H1 (cell line): Measurements from ENCODE around the gene ADAMTS14. TPM values are rescaled to one million over a fixed set of nuclear protein-coding genes. Genes with fewer than 3 reads are reported as not detected.

Experiments used
- CTCF ChIA-PET: fragments of 300-600 bp; sonication (Branson Sonifier 250); formaldehyde crosslinking; loops from one replicate; lab custom pipeline; 2021; ENCODE audit not compliant: partially characterized antibody; lab: Charles Lee
- POLR2A ChIA-PET: fragments of 300-600 bp; sonication (Branson Sonifier 250); formaldehyde crosslinking; loops from one replicate; lab custom pipeline; 2021; ENCODE audit warnings: inconsistent platforms; ENCODE audit not compliant: partially characterized antibody; lab: Charles Lee
- DNase-seq, 2 experiments: peaks; one replicate each; pipeline versions ENCODE4 v3.0.0 to v3.0.0-alpha.2; 2010 to 2022; ENCODE audit warnings: low spot score in 2 of 2, low read depth in 1 of 2, mixed read lengths in 1 of 2
- FAIRE-seq: peaks from 2 replicates; lab custom pipeline; 2011; peaks lifted over from hg19 to GRCh38; lab: Jason Lieb, UNC
- H2AFZ ChIP-seq: 2 replicates; pipeline ENCODE4 v1.8.1; 2012; ENCODE audit warnings: low read length, inconsistent platforms
- H2AK5ac ChIP-seq: 2 replicates; pipeline ENCODE4 v1.6.1; 2013; ENCODE audit warnings: low read depth, low read length
- H2BK120ac ChIP-seq: replicated peaks from 2 replicates; pipeline ENCODE3; 2013; ENCODE audit warnings: low read depth, low read length, inconsistent platforms
- H2BK12ac ChIP-seq: 2 replicates; pipeline ENCODE4 v1.6.1; 2013; ENCODE audit warnings: low read depth, low read length
- H2BK15ac ChIP-seq: 2 replicates; pipeline ENCODE4 v1.6.1; 2013; ENCODE audit warnings: low read length
- H2BK20ac ChIP-seq: 2 replicates; pipeline ENCODE4 v1.6.1; 2013; ENCODE audit warnings: low read length
- H2BK5ac ChIP-seq: 2 replicates; pipeline ENCODE4 v1.6.1; 2013; ENCODE audit warnings: low read depth, low read length
- H3K14ac ChIP-seq: 2 replicates; pipeline ENCODE4 v1.6.1; 2013; ENCODE audit warnings: inconsistent platforms; ENCODE audit not compliant: insufficient read length
- H3K18ac ChIP-seq: 2 replicates; pipeline ENCODE4 v1.6.1; 2013; ENCODE audit warnings: low read length; ENCODE audit errors: extremely low read depth
- H3K23ac ChIP-seq: 2 replicates; pipeline ENCODE4 v1.6.1; 2013; ENCODE audit warnings: inconsistent platforms; ENCODE audit not compliant: insufficient read length
- H3K23me2 ChIP-seq: 2 replicates; pipeline ENCODE4 v1.6.1; 2013; ENCODE audit warnings: low read depth, low read length
- H3K27ac ChIP-seq: 2 replicates; pipeline ENCODE4 v1.6.1; 2011; ENCODE audit warnings: low read depth, low read length, inconsistent platforms
- H3K27me3 ChIP-seq, 4 experiments: replicated peaks in 1 of 4; 1 replicate in 1 of 4; 2 replicates in 3 of 4; pipeline versions ENCODE4 v1.6.1 to v1.8.1; 2011 to 2013; ENCODE audit warnings: low read length in 3 of 4, mild to moderate bottlenecking in 3 of 4, inconsistent platforms in 2 of 4, mixed read lengths in 2 of 4, moderate library complexity in 1 of 4; ENCODE audit not compliant: control insufficient read depth in 3 of 4, insufficient read depth in 3 of 4; ENCODE audit errors: extremely low read depth in 1 of 4
- H3K36me3 ChIP-seq, 4 experiments: 2 replicates each; pipeline versions ENCODE4 v1.6.1 to v1.8.1; 2011 to 2013; ENCODE audit warnings: mild to moderate bottlenecking in 4 of 4, low read length in 3 of 4, moderate library complexity in 2 of 4, control low read depth in 1 of 4, inconsistent platforms in 1 of 4; ENCODE audit not compliant: insufficient read depth in 4 of 4, control insufficient read depth in 2 of 4
- H3K4ac ChIP-seq: replicated peaks from 2 replicates; pipeline ENCODE3; 2013; ENCODE audit warnings: low read length, low read depth, mixed read lengths, inconsistent platforms; ENCODE audit not compliant: insufficient read length
- H3K4me1 ChIP-seq, 4 experiments: replicated peaks in 1 of 4; 1 replicate in 1 of 4; 2 replicates in 3 of 4; pipeline versions ENCODE4 v1.6.1 to v1.8.1; 2011 to 2013; ENCODE audit warnings: low read length in 3 of 4, inconsistent platforms in 2 of 4, mixed read lengths in 1 of 4; ENCODE audit not compliant: insufficient read depth in 4 of 4, control insufficient read depth in 3 of 4
- H3K4me2 ChIP-seq, 2 experiments: 2 replicates each; pipeline versions ENCODE4 v1.6.1 to v1.8.1; 2011 to 2013; ENCODE audit warnings: low read depth in 2 of 2, low read length in 2 of 2, control low read depth in 1 of 2, inconsistent platforms in 1 of 2, mild to moderate bottlenecking in 1 of 2; ENCODE audit not compliant: insufficient read depth in 1 of 2
- H3K4me3 ChIP-seq, 4 experiments: fragments of 200-600, 300-600 bp in 1 of 4; sonication (generic), shearing (Covaris generic), sonication (Bioruptor Twin) in 1 of 4; 2 replicates each; pipeline versions ENCODE4 v1.5.1 to v1.8.1; 2011 to 2016; ENCODE audit warnings: low read length in 4 of 4, low read depth in 3 of 4, control low read depth in 2 of 4, inconsistent platforms in 2 of 4, mild to moderate bottlenecking in 2 of 4, mixed read lengths in 1 of 4, moderate library complexity in 1 of 4; ENCODE audit not compliant: insufficient read depth in 2 of 4; ENCODE audit errors: extremely low read depth in 1 of 4
- H3K56ac ChIP-seq: replicated peaks from 2 replicates; pipeline ENCODE3; 2013; ENCODE audit warnings: low read depth, mild to moderate bottlenecking, mixed read lengths, low read length, inconsistent platforms; ENCODE audit not compliant: insufficient read length
- H3K79me1 ChIP-seq: 2 replicates; pipeline ENCODE4 v1.6.1; 2013; ENCODE audit warnings: low read depth, low read length, control low read depth
- H3K79me2 ChIP-seq, 2 experiments: 2 replicates each; pipeline versions ENCODE4 v1.6.1 to v1.8.1; 2012 to 2013; ENCODE audit warnings: low read length in 2 of 2, mild to moderate bottlenecking in 2 of 2, inconsistent platforms in 1 of 2; ENCODE audit not compliant: insufficient read depth in 2 of 2, control insufficient read depth in 1 of 2
- H3K9ac ChIP-seq, 4 experiments: replicated peaks in 1 of 4; 1 replicate in 1 of 4; 2 replicates in 3 of 4; pipeline versions ENCODE4 v1.6.1 to v1.8.1; 2011 to 2013; ENCODE audit warnings: low read depth in 3 of 4, low read length in 3 of 4, control low read depth in 2 of 4, mild to moderate bottlenecking in 2 of 4, moderate library complexity in 2 of 4, inconsistent platforms in 1 of 4; ENCODE audit errors: extremely low read depth in 1 of 4
- H3K9me3 ChIP-seq, 2 experiments: 2 replicates each; pipeline versions ENCODE4 v1.6.1 to v1.8.1; 2012 to 2013; ENCODE audit warnings: mild to moderate bottlenecking in 2 of 2, moderate library complexity in 2 of 2, control low read depth in 1 of 2, inconsistent platforms in 1 of 2, low read depth in 1 of 2, low read length in 1 of 2, mixed read lengths in 1 of 2; ENCODE audit not compliant: insufficient read depth in 2 of 2
- H4K20me1 ChIP-seq, 2 experiments: replicated peaks in 1 of 2; 2 replicates each; pipeline versions ENCODE3 to v1.8.1; 2011 to 2013; ENCODE audit warnings: inconsistent platforms in 2 of 2, low read length in 2 of 2, mild to moderate bottlenecking in 1 of 2; ENCODE audit not compliant: insufficient read depth in 2 of 2, control insufficient read depth in 1 of 2
- H4K5ac ChIP-seq: 2 replicates; pipeline ENCODE4 v1.6.1; 2013; ENCODE audit warnings: low read length, low read depth, mixed read lengths, inconsistent platforms; ENCODE audit not compliant: insufficient read length
- H4K8ac ChIP-seq: 2 replicates; pipeline ENCODE4 v1.8.0; 2013; ENCODE audit warnings: mild to moderate bottlenecking, moderate library complexity, low read length, inconsistent platforms; ENCODE audit not compliant: insufficient read depth; ENCODE audit errors: extremely low read depth
- H4K91ac ChIP-seq: replicated peaks from 2 replicates; pipeline ENCODE3; 2013; ENCODE audit warnings: low read length, mixed read lengths, inconsistent platforms; ENCODE audit not compliant: insufficient read length
- CHD2 ChIP-seq: IDR thresholded peaks from 2 replicates; pipeline ENCODE4 v1.6.1; 2012; ENCODE audit warnings: low read length, improper control_type of control experiment
- POLR2A ChIP-seq, 2 experiments: IDR thresholded peaks; 1 replicate in 1 of 2; 2 replicates in 1 of 2; pipeline ENCODE4 v1.6.1; 2011; ENCODE audit warnings: low read depth in 2 of 2, low read length in 2 of 2, mild to moderate bottlenecking in 2 of 2; ENCODE audit errors: control extremely low read depth in 1 of 2
- WGBS, 2 experiments: shearing (Covaris generic) in 1 of 2; methylation state at CpG; one replicate each; pipeline versions ENCODE4 v1.1.6 to v1.1.7; 2013 to 2015; ENCODE audit warnings: low lambda C conversion rate in 2 of 2, mixed read lengths in 2 of 2, inconsistent platforms in 1 of 2, low coverage in 1 of 2, missing lambda C conversion rate in 1 of 2; ENCODE audit not compliant: insufficient replicate concordance in 2 of 2, insufficient coverage in 1 of 2, insufficient read length in 1 of 2; ENCODE audit errors: extremely low coverage in 1 of 2, missing lambda C conversion rate in 1 of 2; 5-methylcytosine and 5-hydroxymethylcytosine counted together
- polyA plus RNA-seq, 7 experiments: library from polyadenylated mRNA; depleted of rRNA in 3 of 7; stranded (reverse) in 5 of 7; unstranded in 2 of 7; fragments of >200 nt in 5 of 7; fragments of 200-250 nt in 2 of 7; gene quantifications; 1 replicate in 5 of 7; 2 replicates in 1 of 7; 4 replicates in 1 of 7; pipeline versions ENCODE4 v1.2.1 to v1.2.3, GENCODE V29; 2011 to 2013; ENCODE audit warnings: missing spikeins in 2 of 7, mixed read lengths in 2 of 7
- total RNA-seq: library from RNA; stranded (reverse); fragmentation: NEBNext Ultra II Directional; extraction: Animal tissue kit (Norgen Biotek cat#: 25700); gene quantifications from 2 replicates; pipeline ENCODE4 v1.2.1, GENCODE V29; 2021
- TF ChIP-seq, protein P1 (sequence below): IDR thresholded peaks from 2 replicates; pipeline ENCODE4 v1.6.1; 2011; ENCODE audit warnings: low read depth, mild to moderate bottlenecking, low read length; ENCODE audit not compliant: insufficient read depth

Gene ADAMTS14
- total and polyA plus RNA-seq, 2 of the 8 experiments (the other 6 are each of a cell fraction or from before 2014, with no cell fraction given): 2.0 to 2.3 TPM

DNA sequence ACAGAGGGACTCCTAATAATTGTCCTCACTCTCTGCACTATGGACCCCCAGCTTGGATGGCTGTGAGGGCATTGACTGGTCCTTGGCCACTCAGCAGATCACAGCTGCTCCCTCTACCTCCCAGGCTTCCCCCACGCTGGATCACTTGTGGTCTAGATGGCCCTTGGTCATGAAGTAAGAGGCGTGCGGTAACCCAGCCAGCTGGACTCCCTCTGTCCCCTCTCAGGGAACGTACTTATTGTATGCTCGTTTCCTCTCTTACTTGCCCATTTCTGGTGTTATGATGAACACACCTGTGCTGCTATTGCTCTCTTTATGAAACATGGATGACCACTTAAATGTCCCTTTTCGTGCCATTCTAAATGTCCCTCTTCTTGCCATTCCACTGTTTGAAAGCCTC, 19.3 kb downstream of the ADAMTS14 start:
- no peaks in the 10 kb centered on the region for H4K20me1 ChIP-seq
- H3K56ac ChIP-seq: no peak overlapping the region
- H3K4me2 ChIP-seq: no peak overlapping the region
- ChIA-PET POLR2A (no interaction called here), CTCF (interaction anchor here (1.1 to 1.5 kb wide), 2 partner anchors 18 to 133 kb away, joined by 3 to 4 read pairs; no protein-coding TSS in a partner anchor)
- no peak overlapping the region for H3K4ac ChIP-seq
- no peak overlapping the region for H3K23ac ChIP-seq
- H2BK12ac ChIP-seq: peak overlapping the region; percentile 43; the same call in 1 of the 2 replicates
- H3K27me3 ChIP-seq: no peaks in the 10 kb centered on the region; a peak in 1 of 7 replicates
- peak overlapping the region; percentile 26; the same call in 1 of the 2 replicates for H2BK5ac ChIP-seq
- no peak for DNase-seq
- no peaks in the 10 kb centered on the region for H3K36me3 ChIP-seq
- FAIRE-seq: no peak
- no peak overlapping the region for H4K5ac ChIP-seq
- no peak overlapping the region; the same call in 1 of the 2 replicates for H3K18ac ChIP-seq
- H3K79me1 ChIP-seq: no peaks in the 10 kb centered on the region; the same call in 1 of the 2 replicates
- H3K4me1 ChIP-seq: peaks cover 1 to 11% (median 7%) of the 10 kb centered on the region in 4 experiments
- H2BK120ac ChIP-seq: no peak overlapping the region
- no peak overlapping the region for H2AFZ ChIP-seq
- H3K4me3 ChIP-seq: no peak overlapping the region
- peak overlapping the region; percentile 62 for H2BK20ac ChIP-seq
- peak overlapping the region; percentile 72 for H4K91ac ChIP-seq
- peak overlapping the region; percentile 28; the same call in 1 of the 2 replicates for H2AK5ac ChIP-seq
- no peak overlapping the region for H3K14ac ChIP-seq
- H3K9me3 ChIP-seq: peaks cover 0 to 2% of the 10 kb centered on the region in 2 experiments; a peak in 1 of 4 replicates
- H2BK15ac ChIP-seq: no peak overlapping the region
- H4K8ac ChIP-seq: no peak overlapping the region
- no peak overlapping the region for H3K9ac ChIP-seq
- no peak overlapping the region; the same call in 1 of the 2 replicates for H3K27ac ChIP-seq
- WGBS, 2 experiments: 90% methylated on average over 6 of the region's 6 CpGs; no CpG with 5 or more reads in 1 of the 2 experiments
- H3K23me2 ChIP-seq: no peaks in the 10 kb centered on the region; the same call in 1 of the 2 replicates
- H3K79me2 ChIP-seq: no peaks in the 10 kb centered on the region
- no peak for TF ChIP-seq POLR2A (IDR thresholded peaks at IDR 0.05; ENCODE audit: control extremely low read depth in 1 of 2, low read depth in 2 of 2, low read length in 2 of 2)
- TF ChIP-seq, protein P1, sequence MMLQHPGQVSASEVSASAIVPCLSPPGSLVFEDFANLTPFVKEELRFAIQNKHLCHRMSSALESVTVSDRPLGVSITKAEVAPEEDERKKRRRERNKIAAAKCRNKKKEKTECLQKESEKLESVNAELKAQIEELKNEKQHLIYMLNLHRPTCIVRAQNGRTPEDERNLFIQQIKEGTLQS: no peak
- no peak for TF ChIP-seq CHD2
